Sigmoid colon (tissue), 7 donors: Measurements from ENCODE around the gene PTPRA. TPM values are rescaled to one million over a fixed set of nuclear protein-coding genes. Genes with fewer than 3 reads are reported as not detected.
"Not testable (repeated sequence)": the region's sequence is repeated elsewhere in the genome, so short reads cannot be mapped to it uniquely, and the experiment has no call there.

Experiments used
- DNase-seq: peaks from one replicate; pipeline ENCODE4 v3.0.0-alpha.2; 2019
- H3K27ac ChIP-seq, 4 donors: fragments of 200-600 bp; sonication (generic); one replicate each; pipeline ENCODE4 v1.5.1; 2016 to 2019; ENCODE audit warnings: mild to moderate bottlenecking in 1 of 4
- H3K27me3 ChIP-seq, 3 donors: fragments of 200-600 bp; sonication (generic); one replicate each; pipeline ENCODE4 v1.5.1; 2019; ENCODE audit warnings: mild to moderate bottlenecking in 1 of 3
- H3K36me3 ChIP-seq, 4 donors: fragments of 200-600 bp; sonication (generic); one replicate each; pipeline ENCODE4 v1.5.1; 2016 to 2019
- H3K4me1 ChIP-seq, 4 donors: fragments of 200-600 bp; sonication (generic); one replicate each; pipeline ENCODE4 v1.5.1; 2017 to 2019
- H3K4me3 ChIP-seq, 4 donors: fragments of 200-600 bp; sonication (generic); one replicate each; pipeline ENCODE4 v1.5.1; 2017 to 2019; ENCODE audit warnings: mild to moderate bottlenecking in 2 of 4, moderate library complexity in 1 of 4
- H3K9me3 ChIP-seq, 4 donors: fragments of 200-600 bp in 3 of 4; sonication (generic) in 3 of 4; one replicate each; pipeline versions ENCODE4 v1.5.1 to v1.6.1; 2013 to 2019
- CTCF ChIP-seq, 4 experiments: fragments of 450-650 bp in 3 of 4; fragments of 200-600 bp in 1 of 4; IDR thresholded peaks; one replicate each; pipeline ENCODE4 v1.5.1; 2016 to 2019; ENCODE audit warnings: antibody characterized with exemption in 4 of 4, mild to moderate bottlenecking in 3 of 4, moderate library complexity in 2 of 4
- EP300 ChIP-seq, 4 donors: sonication (generic); formaldehyde crosslinking; IDR thresholded peaks; one replicate each; pipeline ENCODE4 v1.6.1; 2017; ENCODE audit warnings: antibody characterized with exemption in 4 of 4
- POLR2A ChIP-seq, 2 donors: fragments of 450-650 bp; IDR thresholded peaks; one replicate each; pipeline ENCODE4 v1.6.1; 2016; ENCODE audit warnings: antibody characterized with exemption in 2 of 2, mild to moderate bottlenecking in 2 of 2, moderate library complexity in 2 of 2
- POLR2AphosphoS5 ChIP-seq, 4 donors: sonication (generic); formaldehyde crosslinking; IDR thresholded peaks; one replicate each; pipeline ENCODE4 v1.6.1; 2017; ENCODE audit warnings: antibody characterized with exemption in 4 of 4
- WGBS, 2 donors: extraction: QIAGEN DNeasy Blood & Tissue Kit; methylation state at CpG; one replicate each; pipeline ENCODE4 v1.1.7; 2013; 5-methylcytosine and 5-hydroxymethylcytosine counted together
- intact Hi-C: fragments of 100-400 bp; cut with DNase I; formaldehyde crosslinking; loops from one replicate; pipeline ENCODE4 v1.15.1; 2023
- polyA plus RNA-seq, 3 donors: library from polyadenylated mRNA; stranded (reverse); fragments of 200-250 nt; gene quantifications; one replicate each; pipeline ENCODE4 v1.2.3, GENCODE V29; 2013
- total RNA-seq, 4 donors: library from RNA; depleted of rRNA; stranded (reverse); fragments of >200 nt; gene quantifications; one replicate each; pipeline ENCODE4 v1.1.0, GENCODE V29; 2016
- donor health status: healthy with polysubstance abuse.
- donor health status: Bipolar disorder and iron deficiency.
- donor health status: healthy.

The PTPRA gene
- 10 to 100 TPM; 62.0 to 86.4 (median 73.6) TPM for total RNA-seq
- 10 to 100 TPM; 10.2 to 30.2 (median 12.3) TPM for polyA plus RNA-seq

GRCh38 chr20:2873010-2873746 is at the start of gene PTPRA:
Gene PTPRA, plus strand, starts transcription at chr20:2873481. Its CDS starts 90,797 bp downstream, at chr20:2964278.
- peak; percentile 57 to 90 (median 86) for TF ChIP-seq POLR2AphosphoS5 (IDR thresholded peaks at IDR 0.05)
- TF ChIP-seq CTCF (IDR thresholded peaks at IDR 0.05), result no peak
- TF ChIP-seq POLR2A (IDR thresholded peaks at IDR 0.05), result peak; percentile 49
- no peak for TF ChIP-seq EP300 (IDR thresholded peaks at IDR 0.05)
- Histone ChIP-seq H3K27me3 (peaks cover 0 to 14% (median 0%) of the 10 kb centered on the region in 3 donors), H3K4me3 (peak within 1 kb of the TSS; percentile 88 to 98 (median 94)), H3K4me1 (peaks cover 0 to 44% (median 31%) of the 10 kb centered on the region in 4 donors), H3K27ac (peak within 1 kb of the TSS; percentile 78 to 91 (median 86)), H3K9me3 (no peaks in the 10 kb centered on the region), H3K36me3 (no peaks in the 10 kb centered on the region)
- DNase-seq, result peak; percentile 95
- intact Hi-C loops, result loop anchor here (2.0 to 10.0 kb wide), 4 partner anchors 32 to 1014 kb away; partner anchors contain the start of genes PANK2, PCED1A, SIRPA and VPS16
- 0% methylated on average over 83 of the region's 83 CpGs for WGBS, 2 donors

- no peak overlapping the region for H3K4me3 ChIP-seq
- 73 to 90% methylated on average over 2 of the region's 2 CpGs for WGBS, 2 donors
- peaks cover 0 to 3% (median 1%) of the 10 kb centered on the region in 4 donors for H3K4me1 ChIP-seq
- TF ChIP-seq EP300 (IDR thresholded peaks at IDR 0.05), result no peak
- no peak for TF ChIP-seq POLR2A (IDR thresholded peaks at IDR 0.05)
- TF ChIP-seq CTCF (IDR thresholded peaks at IDR 0.05), result no peak
- TF ChIP-seq POLR2AphosphoS5 (IDR thresholded peaks at IDR 0.05), result no peak
- H3K27ac ChIP-seq, result no peak overlapping the region
- H3K27me3 ChIP-seq, result peaks cover 8 to 40% (median 9%) of the 10 kb centered on the region in 3 donors
- H3K9me3 ChIP-seq, result no peaks in the 10 kb centered on the region
- intact Hi-C loops, result no loop called here
- H3K36me3 ChIP-seq, result no peaks in the 10 kb centered on the region
- no peak for DNase-seq
Measured at GRCh38 chr20:2825761-2826160, 47.5 kb upstream of the PTPRA start.

- TF ChIP-seq POLR2AphosphoS5 (IDR thresholded peaks at IDR 0.05) (no peak), EP300 (IDR thresholded peaks at IDR 0.05) (no peak), CTCF (IDR thresholded peaks at IDR 0.05) (no peak), POLR2A (IDR thresholded peaks at IDR 0.05) (no peak)
- peaks cover 0 to 31% (median under 1%) of the 10 kb centered on the region in 3 donors for H3K27me3 ChIP-seq
- H3K4me3 ChIP-seq, result no peak overlapping the region
- no peaks in the 10 kb centered on the region for H3K4me1 ChIP-seq
- no peak overlapping the region for H3K27ac ChIP-seq
- 68 to 88% methylated on average over 4 of the region's 4 CpGs for WGBS, 2 donors
- H3K9me3 ChIP-seq, result no peaks in the 10 kb centered on the region
- intact Hi-C loops, result no loop called here
- no peaks in the 10 kb centered on the region for H3K36me3 ChIP-seq
- DNase-seq, result no peak
Measured at GRCh38 chr20:2826655-2827054, 46.6 kb upstream of the PTPRA start.

GRCh38 chr20:2829376-2829775 is 43.9 kb upstream of the PTPRA start:
- H3K36me3 ChIP-seq, result peaks cover 0 to 1% (median 0%) of the 10 kb centered on the region in 4 donors
- H3K4me1 ChIP-seq, result no peaks in the 10 kb centered on the region
- TF ChIP-seq POLR2A (IDR thresholded peaks at IDR 0.05) (no peak), CTCF (IDR thresholded peaks at IDR 0.05) (no peak), POLR2AphosphoS5 (IDR thresholded peaks at IDR 0.05) (no peak), EP300 (IDR thresholded peaks at IDR 0.05) (no peak)
- H3K27ac ChIP-seq, result no peak overlapping the region
- H3K4me3 ChIP-seq, result no peak overlapping the region
- peaks cover 0 to 24% (median 0%) of the 10 kb centered on the region in 3 donors for H3K27me3 ChIP-seq
- intact Hi-C loops, result no loop called here
- no peaks in the 10 kb centered on the region for H3K9me3 ChIP-seq
- DNase-seq, result no peak
- WGBS, 2 donors, result 66 to 74% methylated on average over 6 of the region's 6 CpGs

- H3K27ac ChIP-seq, H3K4me3 ChIP-seq, H3K9me3 ChIP-seq, DNase-seq, intact Hi-C loops, H3K4me1 ChIP-seq: not testable (repeated sequence)
- WGBS, 2 donors, result 76 to 87% methylated on average over 7 of the region's 7 CpGs
- H3K36me3 ChIP-seq, result peaks cover 0 to 15% (median 0%) of the 10 kb centered on the region in 4 donors
- H3K27me3 ChIP-seq, result peaks cover 0 to 19% (median 0%) of the 10 kb centered on the region in 3 donors
Measured at GRCh38 chr20:2831206-2831605, 42.1 kb upstream of the PTPRA start.
